HEK293 (cell line): ENCODE results near the gene RTCA.

Source experiments
- CTCF ChIA-PET: fragments of 350-600 bp; formaldehyde crosslinking; extraction: SDS; loops from one replicate; lab custom pipeline; 2021; ENCODE audit warnings: antibody characterized with exemption; lab: Yijun Ruan, JAX
- POLR2A ChIA-PET: fragments of 300-600 bp; formaldehyde crosslinking; extraction: SDS; loops from one replicate; lab custom pipeline; 2020; ENCODE audit warnings: antibody characterized with exemption, inconsistent platforms; lab: Yijun Ruan, JAX
- H3K27ac ChIP-seq: fragments of 200-500 bp; sonication (Bioruptor generic); 2 replicates; pipeline ENCODE4 v1.5.1; 2014; ENCODE audit warnings: low read depth, low read length, control low read depth, inconsistent platforms; ENCODE audit errors: extremely low read depth
- H3K36me3 ChIP-seq, 2 experiments: fragments of 200-500 bp in 1 of 2; sonication (Bioruptor generic) in 1 of 2; 1 replicate in 1 of 2; 2 replicates in 1 of 2; pipeline ENCODE4 v1.5.1; 2014 to 2017; ENCODE audit warnings: inconsistent platforms in 2 of 2, low read length in 2 of 2; ENCODE audit not compliant: control insufficient read depth in 2 of 2, insufficient read depth in 1 of 2
- H3K4me1 ChIP-seq: fragments of 200-500 bp; sonication (Bioruptor generic); 2 replicates; pipeline ENCODE4 v1.5.1; 2014; ENCODE audit warnings: mild to moderate bottlenecking, low read length, inconsistent platforms; ENCODE audit not compliant: control insufficient read depth, insufficient read depth
- H3K4me3 ChIP-seq: 2 replicates; pipeline ENCODE4 v1.5.1; 2011; ENCODE audit warnings: low read depth, mild to moderate bottlenecking, control low read depth, low read length, moderate library complexity
- H3K9me3 ChIP-seq: fragments of 200-500 bp; sonication (Bioruptor generic); 2 replicates; pipeline ENCODE4 v1.5.1; 2014; ENCODE audit warnings: low read depth, low read length, inconsistent platforms; ENCODE audit not compliant: control insufficient read depth, insufficient read depth
- KLF9 ChIP-seq: fragments of 450-650 bp; formaldehyde crosslinking; IDR thresholded peaks from 2 replicates; pipeline ENCODE4 v1.5.1; 2016; ENCODE audit warnings: missing biosample characterization, missing genetic modification characterization, low read depth
- MYNN ChIP-seq: fragments of 450-650 bp; formaldehyde crosslinking; IDR thresholded peaks from 2 replicates; pipeline ENCODE4 v1.5.1; 2016; ENCODE audit warnings: missing biosample characterization, missing genetic modification characterization, borderline replicate concordance
- SCRT1 ChIP-seq: fragments of 450-650 bp; formaldehyde crosslinking; IDR thresholded peaks from 2 replicates; pipeline ENCODE4 v1.5.1; 2016; ENCODE audit warnings: missing biosample characterization, missing genetic modification characterization, borderline replicate concordance
- ZBTB17 ChIP-seq: fragments of 450-650 bp; formaldehyde crosslinking; IDR thresholded peaks from 2 replicates; pipeline ENCODE4 v1.5.1; 2016; ENCODE audit warnings: missing biosample characterization, missing genetic modification characterization
- ZBTB21 ChIP-seq: fragments of 450-650 bp; formaldehyde crosslinking; IDR thresholded peaks from 2 replicates; pipeline ENCODE4 v1.5.1; 2017; ENCODE audit warnings: missing biosample characterization, missing genetic modification characterization
- ZBTB48 ChIP-seq: fragments of 450-650 bp; formaldehyde crosslinking; IDR thresholded peaks from 2 replicates; pipeline ENCODE4 v1.5.1; 2016; ENCODE audit warnings: missing biosample characterization, missing genetic modification characterization
- ZNF174 ChIP-seq: fragments of 450-650 bp; formaldehyde crosslinking; IDR thresholded peaks from 2 replicates; pipeline ENCODE4 v1.5.0; 2017; ENCODE audit warnings: missing biosample characterization, mild to moderate bottlenecking, missing genetic modification characterization
- ZNF416 ChIP-seq: fragments of 450-650 bp; formaldehyde crosslinking; IDR thresholded peaks from 2 replicates; pipeline ENCODE4 v1.5.1; 2016; ENCODE audit warnings: missing biosample characterization, missing genetic modification characterization
- ZNF530 ChIP-seq: fragments of 450-650 bp; formaldehyde crosslinking; IDR thresholded peaks from 2 replicates; pipeline ENCODE4 v1.5.1; 2016; ENCODE audit warnings: low read depth, missing biosample characterization, missing genetic modification characterization
- ZNF585B ChIP-seq: fragments of 450-650 bp; formaldehyde crosslinking; IDR thresholded peaks from 2 replicates; pipeline ENCODE4 v1.5.1; 2016; ENCODE audit warnings: missing biosample characterization, missing genetic modification characterization
- ZNF626 ChIP-seq: fragments of 450-650 bp; sonication (Bioruptor Pico); formaldehyde crosslinking; IDR thresholded peaks from 2 replicates; pipeline ENCODE4 v1.5.1; 2018; ENCODE audit warnings: missing biosample characterization, missing genetic modification characterization, inconsistent platforms
- ZNF654 ChIP-seq: fragments of 450-650 bp; formaldehyde crosslinking; IDR thresholded peaks from 2 replicates; pipeline ENCODE4 v1.5.1; 2016; ENCODE audit warnings: low read depth, missing biosample characterization, missing genetic modification characterization
- ZNF791 ChIP-seq: fragments of 450-650 bp; formaldehyde crosslinking; IDR thresholded peaks from 2 replicates; pipeline ENCODE4 v1.5.1; 2016; ENCODE audit warnings: missing biosample characterization, missing genetic modification characterization
- ZSCAN4 ChIP-seq: fragments of 450-650 bp; formaldehyde crosslinking; IDR thresholded peaks from 2 replicates; pipeline ENCODE4 v1.5.1; 2017; ENCODE audit warnings: missing biosample characterization, missing genetic modification characterization
- TF ChIP-seq, protein P1 (sequence below): fragments of 450-650 bp; formaldehyde crosslinking; IDR thresholded peaks from 2 replicates; pipeline ENCODE4 v1.5.1; 2016; ENCODE audit warnings: missing biosample characterization, missing genetic modification characterization
- TF ChIP-seq, protein P2 (sequence below): fragments of 450-650 bp; formaldehyde crosslinking; IDR thresholded peaks from 2 replicates; pipeline ENCODE4 v1.5.0; 2017; ENCODE audit warnings: missing biosample characterization, missing genetic modification characterization, borderline replicate concordance
- TF ChIP-seq, protein P3 (sequence below): fragments of 450-650 bp; formaldehyde crosslinking; IDR thresholded peaks from 2 replicates; pipeline ENCODE4 v1.5.1; 2017; ENCODE audit warnings: missing biosample characterization, missing genetic modification characterization
- TF ChIP-seq, protein P4 (sequence below): fragments of 450-650 bp; formaldehyde crosslinking; IDR thresholded peaks from 2 replicates; pipeline ENCODE4 v1.5.1; 2016; ENCODE audit warnings: missing biosample characterization, missing genetic modification characterization

RTCA gene

GRCh38 chr1:100306735-100307313, 40.8 kb downstream of the RTCA start:
- TF ChIP-seq ZNF585B (tag by site-specific recombination), result no peak
- TF ChIP-seq MYNN, result no peak
- no peak for TF ChIP-seq ZSCAN4 (tag by site-specific recombination)
- no peak for TF ChIP-seq SCRT1 (tag by site-specific recombination)
- TF ChIP-seq ZNF530, result no peak
- TF ChIP-seq, protein P1, sequence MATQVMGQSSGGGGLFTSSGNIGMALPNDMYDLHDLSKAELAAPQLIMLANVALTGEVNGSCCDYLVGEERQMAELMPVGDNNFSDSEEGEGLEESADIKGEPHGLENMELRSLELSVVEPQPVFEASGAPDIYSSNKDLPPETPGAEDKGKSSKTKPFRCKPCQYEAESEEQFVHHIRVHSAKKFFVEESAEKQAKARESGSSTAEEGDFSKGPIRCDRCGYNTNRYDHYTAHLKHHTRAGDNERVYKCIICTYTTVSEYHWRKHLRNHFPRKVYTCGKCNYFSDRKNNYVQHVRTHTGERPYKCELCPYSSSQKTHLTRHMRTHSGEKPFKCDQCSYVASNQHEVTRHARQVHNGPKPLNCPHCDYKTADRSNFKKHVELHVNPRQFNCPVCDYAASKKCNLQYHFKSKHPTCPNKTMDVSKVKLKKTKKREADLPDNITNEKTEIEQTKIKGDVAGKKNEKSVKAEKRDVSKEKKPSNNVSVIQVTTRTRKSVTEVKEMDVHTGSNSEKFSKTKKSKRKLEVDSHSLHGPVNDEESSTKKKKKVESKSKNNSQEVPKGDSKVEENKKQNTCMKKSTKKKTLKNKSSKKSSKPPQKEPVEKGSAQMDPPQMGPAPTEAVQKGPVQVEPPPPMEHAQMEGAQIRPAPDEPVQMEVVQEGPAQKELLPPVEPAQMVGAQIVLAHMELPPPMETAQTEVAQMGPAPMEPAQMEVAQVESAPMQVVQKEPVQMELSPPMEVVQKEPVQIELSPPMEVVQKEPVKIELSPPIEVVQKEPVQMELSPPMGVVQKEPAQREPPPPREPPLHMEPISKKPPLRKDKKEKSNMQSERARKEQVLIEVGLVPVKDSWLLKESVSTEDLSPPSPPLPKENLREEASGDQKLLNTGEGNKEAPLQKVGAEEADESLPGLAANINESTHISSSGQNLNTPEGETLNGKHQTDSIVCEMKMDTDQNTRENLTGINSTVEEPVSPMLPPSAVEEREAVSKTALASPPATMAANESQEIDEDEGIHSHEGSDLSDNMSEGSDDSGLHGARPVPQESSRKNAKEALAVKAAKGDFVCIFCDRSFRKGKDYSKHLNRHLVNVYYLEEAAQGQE, result no peak
- TF ChIP-seq, protein P2, sequence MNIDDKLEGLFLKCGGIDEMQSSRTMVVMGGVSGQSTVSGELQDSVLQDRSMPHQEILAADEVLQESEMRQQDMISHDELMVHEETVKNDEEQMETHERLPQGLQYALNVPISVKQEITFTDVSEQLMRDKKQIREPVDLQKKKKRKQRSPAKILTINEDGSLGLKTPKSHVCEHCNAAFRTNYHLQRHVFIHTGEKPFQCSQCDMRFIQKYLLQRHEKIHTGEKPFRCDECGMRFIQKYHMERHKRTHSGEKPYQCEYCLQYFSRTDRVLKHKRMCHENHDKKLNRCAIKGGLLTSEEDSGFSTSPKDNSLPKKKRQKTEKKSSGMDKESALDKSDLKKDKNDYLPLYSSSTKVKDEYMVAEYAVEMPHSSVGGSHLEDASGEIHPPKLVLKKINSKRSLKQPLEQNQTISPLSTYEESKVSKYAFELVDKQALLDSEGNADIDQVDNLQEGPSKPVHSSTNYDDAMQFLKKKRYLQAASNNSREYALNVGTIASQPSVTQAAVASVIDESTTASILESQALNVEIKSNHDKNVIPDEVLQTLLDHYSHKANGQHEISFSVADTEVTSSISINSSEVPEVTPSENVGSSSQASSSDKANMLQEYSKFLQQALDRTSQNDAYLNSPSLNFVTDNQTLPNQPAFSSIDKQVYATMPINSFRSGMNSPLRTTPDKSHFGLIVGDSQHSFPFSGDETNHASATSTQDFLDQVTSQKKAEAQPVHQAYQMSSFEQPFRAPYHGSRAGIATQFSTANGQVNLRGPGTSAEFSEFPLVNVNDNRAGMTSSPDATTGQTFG (tag by site-specific recombination), result no peak
- TF ChIP-seq ZBTB48 (tag by site-specific recombination), result no peak
- TF ChIP-seq ZBTB17 (tag by site-specific recombination), result no peak
- no peak for TF ChIP-seq KLF9 (tag by site-specific recombination)
- no peak for TF ChIP-seq ZNF174 (tag by site-specific recombination)
- no peak for TF ChIP-seq ZNF416 (tag by site-specific recombination)
- POLR2A ChIA-PET, result no interaction called here
- Histone ChIP-seq H3K4me3 (no peak overlapping the region), H3K9me3 (no peaks in the 10 kb centered on the region), H3K4me1 (no peaks in the 10 kb centered on the region), H3K27ac (no peak overlapping the region), H3K36me3 (no peaks in the 10 kb centered on the region)
- CTCF ChIA-PET, result no interaction called here

- ChIA-PET POLR2A (no interaction called here), CTCF (no interaction called here)
- no peaks in the 10 kb centered on the region for H3K9me3 ChIP-seq
- no peak overlapping the region for H3K4me3 ChIP-seq
- H3K4me1 ChIP-seq, result no peaks in the 10 kb centered on the region
- H3K27ac ChIP-seq, result no peak overlapping the region
- TF ChIP-seq ZNF791 (tag by site-specific recombination) (no peak), ZBTB21 (tag by site-specific recombination) (no peak)
- TF ChIP-seq, all 188 proteins: peak for 0
- no peaks in the 10 kb centered on the region for H3K36me3 ChIP-seq
Observed at GRCh38 chr1:100308777-100309176, 42.8 kb downstream of the RTCA start.

DNA sequence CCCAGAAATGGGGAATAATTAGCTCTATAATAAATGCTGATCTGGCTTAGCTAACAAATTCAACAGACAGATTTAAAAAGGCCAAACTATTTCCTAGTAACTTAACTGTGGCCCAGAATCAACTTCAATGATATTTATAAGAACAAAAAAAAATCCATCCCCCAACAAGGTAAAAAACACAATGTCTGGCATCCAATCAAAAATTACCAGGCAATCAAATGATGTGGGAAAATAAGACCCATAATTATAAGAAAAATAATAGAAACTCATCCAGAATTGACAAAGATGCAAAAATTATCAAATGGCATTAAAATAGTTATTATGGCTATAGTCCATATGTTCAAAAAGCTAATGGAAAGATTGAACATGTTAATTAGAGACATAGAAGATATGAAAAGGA, 43.8 kb downstream of the RTCA start:
- no peaks in the 10 kb centered on the region for H3K9me3 ChIP-seq
- no peaks in the 10 kb centered on the region for H3K36me3 ChIP-seq
- ChIA-PET CTCF (interaction anchor here (0.7 kb wide), 1 partner anchor 135 kb away, joined by 4 read pairs; no protein-coding TSS in a partner anchor), POLR2A (no interaction called here)
- no peak overlapping the region for H3K4me3 ChIP-seq
- H3K4me1 ChIP-seq, result no peaks in the 10 kb centered on the region
- no peak overlapping the region for H3K27ac ChIP-seq
- TF ChIP-seq, protein P3, sequence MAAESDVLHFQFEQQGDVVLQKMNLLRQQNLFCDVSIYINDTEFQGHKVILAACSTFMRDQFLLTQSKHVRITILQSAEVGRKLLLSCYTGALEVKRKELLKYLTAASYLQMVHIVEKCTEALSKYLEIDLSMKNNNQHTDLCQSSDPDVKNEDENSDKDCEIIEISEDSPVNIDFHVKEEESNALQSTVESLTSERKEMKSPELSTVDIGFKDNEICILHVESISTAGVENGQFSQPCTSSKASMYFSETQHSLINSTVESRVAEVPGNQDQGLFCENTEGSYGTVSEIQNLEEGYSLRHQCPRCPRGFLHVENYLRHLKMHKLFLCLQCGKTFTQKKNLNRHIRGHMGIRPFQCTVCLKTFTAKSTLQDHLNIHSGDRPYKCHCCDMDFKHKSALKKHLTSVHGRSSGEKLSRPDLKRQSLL, result no peak
- TF ChIP-seq ZNF626 (tag by site-specific recombination) (no peak), ZNF654 (tag by site-specific recombination) (no peak)
- TF ChIP-seq, protein P4, sequence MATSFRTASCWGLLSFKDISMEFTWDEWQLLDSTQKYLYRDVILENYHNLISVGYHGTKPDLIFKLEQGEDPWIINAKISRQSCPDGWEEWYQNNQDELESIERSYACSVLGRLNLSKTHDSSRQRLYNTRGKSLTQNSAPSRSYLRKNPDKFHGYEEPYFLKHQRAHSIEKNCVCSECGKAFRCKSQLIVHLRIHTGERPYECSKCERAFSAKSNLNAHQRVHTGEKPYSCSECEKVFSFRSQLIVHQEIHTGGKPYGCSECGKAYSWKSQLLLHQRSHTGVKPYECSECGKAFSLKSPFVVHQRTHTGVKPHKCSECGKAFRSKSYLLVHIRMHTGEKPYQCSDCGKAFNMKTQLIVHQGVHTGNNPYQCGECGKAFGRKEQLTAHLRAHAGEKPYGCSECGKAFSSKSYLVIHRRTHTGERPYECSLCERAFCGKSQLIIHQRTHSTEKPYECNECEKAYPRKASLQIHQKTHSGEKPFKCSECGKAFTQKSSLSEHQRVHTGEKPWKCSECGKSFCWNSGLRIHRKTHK (tag by site-specific recombination), result peak; percentile 93
